HG03378 (cell line): Measurements from ENCODE around the gene AASS.
"Not testable (repeated sequence)": the region's sequence is repeated elsewhere in the genome, so short reads cannot be mapped to it uniquely, and the experiment has no call there.

Source experiments
- ATAC-seq: cut with Tn5 transposase; IDR thresholded peaks from one replicate; pipeline ENCODE4 v1.9.1; 2021; ENCODE audit warnings: mild to moderate bottlenecking, moderate library complexity; ENCODE audit not compliant: unreplicated experiment

Gene AASS

DNA sequence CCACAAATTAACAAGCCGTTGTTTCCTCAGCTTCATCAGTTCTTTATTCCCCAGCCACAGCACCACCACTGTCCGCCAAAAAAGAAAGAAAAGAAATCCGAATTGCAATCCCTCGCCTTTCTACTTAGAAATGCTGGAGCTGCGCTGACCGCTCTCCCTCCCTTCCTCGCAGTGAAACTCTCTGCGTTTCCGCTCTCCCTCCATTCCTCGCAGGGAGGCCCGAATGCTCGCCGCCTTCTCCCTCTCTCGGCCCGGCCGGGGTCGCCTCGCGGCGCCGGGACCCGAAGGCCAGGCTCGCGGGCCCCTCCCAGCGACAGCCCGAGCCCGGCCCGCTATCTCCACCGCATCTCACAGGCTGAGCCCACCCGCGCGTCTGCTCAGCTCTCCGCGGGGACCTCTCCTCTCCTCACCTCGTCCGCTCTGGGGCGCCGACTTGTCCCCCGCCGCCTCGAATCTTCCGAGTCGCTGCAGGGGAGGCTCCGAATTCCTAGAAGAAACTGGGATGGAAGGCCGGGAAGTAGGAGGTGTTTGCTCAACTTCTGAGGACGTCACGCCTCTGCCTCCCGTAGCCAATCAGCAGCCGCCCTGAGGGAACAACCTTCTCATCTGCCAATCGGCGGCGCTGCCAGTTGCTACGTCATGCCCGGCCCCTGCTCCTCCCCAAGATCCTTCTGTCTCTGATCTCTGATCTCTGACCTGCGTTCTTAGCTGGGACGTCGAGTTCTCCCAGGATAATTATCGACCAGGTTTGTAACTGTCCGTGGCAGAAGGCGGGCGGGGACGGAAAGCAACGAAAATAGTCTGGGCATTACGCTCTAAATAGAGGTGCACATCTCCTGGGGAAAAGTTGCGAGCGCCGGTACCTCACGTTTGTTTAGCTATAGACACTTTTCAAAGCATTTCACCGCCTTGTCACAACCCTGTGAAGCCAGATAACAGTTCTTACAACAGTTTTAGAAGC lies at the start of gene AASS:
Gene AASS, minus strand, starts transcription at position 499 of the 961 bp plus-strand sequence. CDS start 10,523 bp downstream, outside the sequence.
- peak; percentile 100 for ATAC-seq

DNA sequence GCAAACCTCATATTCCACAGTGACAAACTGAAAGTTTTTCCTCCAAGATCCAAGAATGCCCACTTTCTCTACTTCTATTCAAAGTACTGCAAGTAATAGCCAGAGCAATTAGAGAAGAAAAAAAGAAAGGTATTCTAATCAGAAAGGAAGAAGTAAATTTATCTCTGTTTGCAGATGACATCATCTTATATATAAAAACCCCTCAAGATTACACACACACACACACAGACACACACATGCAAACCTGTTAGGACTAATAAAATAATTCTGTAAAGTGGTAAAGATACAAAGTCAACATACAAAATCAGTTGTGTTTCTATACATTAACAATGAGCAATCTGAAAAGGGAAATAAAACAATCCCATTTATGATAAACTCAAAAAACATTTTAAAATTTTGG lies 44.7 kb upstream of the AASS start:
- ATAC-seq = no peak

DNA sequence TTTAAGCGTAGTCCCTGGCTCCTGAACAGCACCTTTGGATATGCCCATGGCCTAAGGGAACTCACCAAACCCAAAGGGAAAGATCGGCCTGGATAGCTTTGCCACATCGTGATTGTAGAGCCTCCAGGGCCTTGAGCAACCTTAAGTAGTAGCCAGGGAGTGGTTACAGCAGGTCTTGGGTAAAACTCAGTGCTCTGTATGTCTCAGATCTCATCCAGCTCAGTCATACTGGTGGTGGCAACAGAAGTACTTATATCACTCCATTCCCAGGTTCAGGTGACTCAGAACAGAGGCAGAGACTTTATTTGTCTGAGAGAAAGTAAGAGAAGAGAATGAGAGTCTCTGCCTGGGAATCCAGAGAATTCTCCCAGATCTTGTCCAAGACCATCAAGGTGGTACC lies 39.1 kb upstream of the AASS start:
- no peak for ATAC-seq

DNA sequence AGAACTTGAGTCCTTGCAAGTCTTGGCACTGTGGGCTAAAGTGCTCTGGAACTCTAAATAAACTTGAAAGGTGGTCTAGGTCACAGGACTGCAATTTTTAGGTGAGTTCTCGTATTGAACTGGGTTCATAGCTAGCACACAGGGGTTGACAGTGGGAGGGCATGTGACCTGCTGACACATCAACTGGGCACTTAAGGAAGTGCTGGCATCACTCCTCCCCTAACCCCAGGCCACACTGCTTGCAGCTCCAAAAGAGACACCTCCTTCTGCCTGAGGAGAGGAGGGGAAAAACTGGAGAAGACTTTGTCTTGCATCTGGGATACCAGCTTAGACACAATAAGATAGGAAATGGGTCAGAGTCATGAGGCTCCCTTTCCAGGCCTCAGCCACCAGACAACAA lies 38.0 kb upstream of the AASS start:
- no peak for ATAC-seq

DNA sequence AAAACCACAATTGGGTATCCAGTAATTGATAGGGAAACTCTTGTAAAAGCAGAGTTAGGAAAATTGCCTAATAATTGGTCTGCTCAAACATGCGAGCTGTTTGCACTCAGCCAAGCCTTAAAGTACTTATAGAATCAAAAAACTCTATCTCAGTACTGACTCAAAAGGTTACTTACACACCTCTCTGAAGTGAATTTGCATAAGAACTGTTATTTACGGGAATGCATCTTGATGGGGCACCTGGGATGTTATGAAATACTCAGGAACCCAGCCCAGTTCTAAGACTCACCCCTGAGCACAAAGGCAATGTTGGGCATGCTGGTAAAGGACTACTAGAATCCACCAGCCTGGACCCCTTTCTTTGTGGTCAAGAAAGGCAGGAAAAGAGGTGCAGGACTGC lies 28.1 kb upstream of the AASS start:
- not testable (repeated sequence) for ATAC-seq

DNA sequence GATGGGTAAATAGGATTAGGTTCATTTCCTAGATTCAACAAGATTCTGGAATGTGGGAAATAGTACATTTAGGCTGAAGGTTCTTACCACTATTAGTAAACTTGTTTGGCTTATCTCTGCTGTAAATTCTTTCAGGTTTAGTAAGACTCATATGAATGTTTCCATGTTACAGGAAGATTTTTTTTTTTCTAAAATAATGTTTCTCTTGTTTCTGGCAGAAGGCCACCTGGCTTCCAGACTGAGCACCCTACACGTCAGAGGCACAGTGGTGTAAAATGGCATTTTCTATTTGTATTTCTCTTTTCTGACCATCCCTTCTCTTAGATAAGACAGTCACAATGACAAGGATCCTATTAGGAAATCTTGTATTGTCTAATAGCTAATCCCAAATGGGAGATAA lies 22.7 kb upstream of the AASS start:
- no peak for ATAC-seq

DNA sequence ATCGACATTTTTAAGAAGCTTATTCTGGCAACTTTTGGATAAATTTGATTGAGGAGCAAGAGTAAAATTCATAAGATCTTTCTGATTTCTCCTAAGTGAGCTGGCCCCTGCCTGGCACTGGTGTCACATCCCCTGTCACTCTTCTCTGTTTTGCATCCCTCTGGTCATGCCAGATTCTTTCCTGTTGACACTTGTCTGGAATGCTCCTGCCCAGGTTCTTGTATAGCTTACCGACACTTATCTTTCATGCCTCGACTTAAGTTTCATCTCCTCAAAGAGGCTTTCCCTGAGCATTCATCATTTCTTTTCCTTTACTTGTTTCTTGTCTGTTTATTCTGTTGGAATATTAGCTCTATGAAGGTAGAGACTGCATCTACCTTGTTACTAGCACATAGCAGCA lies 22.2 kb upstream of the AASS start:
- ATAC-seq = no peak

DNA sequence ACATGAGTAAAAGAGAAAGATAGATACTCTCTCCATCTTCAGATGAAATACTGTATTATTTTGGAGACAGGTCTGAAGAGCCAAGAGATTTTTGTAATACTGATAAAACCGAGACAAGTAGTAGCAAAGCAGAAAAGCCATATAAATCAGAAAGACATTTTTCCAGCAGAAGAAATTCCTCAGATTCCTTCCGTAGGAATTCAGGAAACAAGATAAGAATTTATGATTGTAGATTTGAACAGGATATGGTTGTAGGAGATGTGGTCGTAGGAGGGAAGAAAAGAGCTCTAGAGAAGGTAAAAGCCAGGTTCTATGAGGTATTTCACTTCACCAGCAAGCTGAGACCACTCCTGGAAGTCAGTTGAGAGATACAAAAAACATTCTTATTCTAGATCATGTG lies 17.6 kb upstream of the AASS start:
- ATAC-seq = no peak

DNA sequence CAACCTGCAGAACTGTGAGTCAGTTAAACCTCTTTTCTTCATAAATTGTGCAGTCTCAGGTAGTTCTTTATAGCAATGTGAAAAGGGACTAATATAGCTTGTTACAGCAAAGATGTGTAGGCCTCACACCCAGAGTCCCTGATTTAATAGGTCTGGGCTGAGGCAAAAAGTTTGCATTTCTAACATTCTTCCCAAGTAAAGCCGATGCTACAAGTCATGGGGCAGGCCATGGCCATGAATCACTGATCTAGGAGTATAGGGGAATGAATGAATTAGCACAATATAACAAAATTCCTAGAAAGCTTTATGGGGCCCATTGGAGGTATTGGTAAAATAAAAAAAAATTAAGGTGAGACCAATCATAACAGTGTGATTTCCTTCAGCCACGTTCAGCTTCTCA lies 11.5 kb upstream of the AASS start:
- ATAC-seq = no peak

DNA sequence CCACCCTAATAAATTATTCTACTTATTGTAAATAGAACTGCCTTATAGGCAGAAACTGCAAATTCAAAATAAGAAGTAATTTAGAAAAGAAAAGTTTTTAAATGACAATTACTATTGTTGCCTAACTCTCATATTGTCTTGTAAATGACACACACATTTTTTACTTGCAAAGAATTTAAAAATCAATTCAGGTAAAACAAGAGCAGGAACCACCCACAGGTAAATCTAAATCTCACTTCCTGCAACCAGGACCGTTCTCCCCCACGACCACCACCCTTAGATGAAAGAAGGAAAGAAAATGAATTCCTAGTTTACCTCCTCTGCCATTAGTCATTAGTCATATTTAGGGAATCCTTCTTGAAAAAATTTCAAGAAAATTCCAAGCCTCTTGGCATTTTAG lies 4.8 kb upstream of the AASS start:
- ATAC-seq = no peak

DNA sequence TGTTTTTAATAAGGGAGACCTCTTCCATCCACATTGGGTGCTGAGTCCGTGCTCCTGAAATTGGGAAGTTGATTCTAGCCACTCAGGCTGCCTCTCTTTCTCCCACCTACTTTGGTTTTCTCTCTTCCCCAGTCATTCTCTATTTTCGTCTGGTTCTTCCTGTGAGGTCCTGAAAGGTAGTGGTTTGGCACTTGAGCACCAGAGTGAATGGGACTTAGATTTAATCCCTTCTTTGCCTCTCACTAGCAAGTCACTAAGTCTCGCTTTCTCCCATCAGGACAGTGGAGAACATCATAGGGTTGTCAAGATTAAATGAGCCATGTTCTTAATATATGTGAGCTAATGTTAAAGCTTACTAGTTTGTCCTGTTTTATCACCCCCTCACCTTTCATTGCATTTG lies 4.0 kb upstream of the AASS start:
- no peak for ATAC-seq

DNA sequence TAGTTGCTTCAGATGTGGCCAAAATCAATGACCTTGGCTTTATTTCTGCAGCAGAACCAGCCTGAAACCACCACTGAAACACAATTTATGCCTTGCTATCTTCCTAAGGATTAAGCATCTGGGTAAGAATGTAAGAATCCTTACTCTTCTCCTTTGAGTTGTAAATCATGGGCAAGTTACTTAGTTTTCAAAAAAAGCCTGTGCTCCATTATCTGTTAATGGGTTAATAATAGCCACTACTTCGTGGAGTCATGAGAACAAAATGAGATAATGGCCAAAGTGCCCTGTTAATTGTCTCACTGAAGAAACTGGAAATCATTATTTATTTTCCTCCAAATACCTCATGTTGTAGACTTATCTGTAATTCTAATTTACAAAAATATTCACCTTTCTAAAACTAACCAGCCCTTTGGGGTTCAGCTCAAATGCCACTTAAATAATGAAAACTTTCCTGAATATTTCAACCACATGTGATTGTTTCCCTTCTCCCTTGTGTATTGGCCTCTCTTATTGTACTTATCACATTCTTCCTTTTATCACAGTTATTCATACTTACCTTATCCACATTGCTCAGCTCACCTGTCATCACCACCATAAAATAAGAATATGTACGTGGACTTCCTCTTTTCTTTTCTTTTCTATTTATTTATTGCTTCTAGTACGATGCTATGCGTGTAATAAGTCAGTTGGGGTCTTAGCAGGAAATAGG lies 2.0 kb upstream of the AASS start:
- no peak for ATAC-seq

DNA sequence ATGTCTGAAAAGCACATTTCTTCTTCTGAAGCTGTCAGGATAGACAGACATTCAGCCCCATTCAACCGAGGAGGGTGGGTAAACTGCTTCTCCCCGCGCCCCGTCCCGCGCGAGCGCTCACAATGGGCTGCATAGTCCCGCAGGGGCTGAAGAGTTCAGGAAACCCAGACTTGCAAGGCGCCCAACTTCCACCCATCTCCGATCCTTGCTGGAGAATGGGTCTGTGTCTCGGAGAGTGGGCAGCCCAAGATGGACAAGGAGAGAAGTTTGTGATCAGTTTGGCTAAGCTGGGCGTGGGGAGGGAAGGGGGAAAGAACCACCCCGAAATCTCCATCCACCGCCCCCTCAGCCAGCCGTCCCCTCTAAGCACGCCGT lies 686 bp downstream of the AASS start:
- no peak for ATAC-seq

DNA sequence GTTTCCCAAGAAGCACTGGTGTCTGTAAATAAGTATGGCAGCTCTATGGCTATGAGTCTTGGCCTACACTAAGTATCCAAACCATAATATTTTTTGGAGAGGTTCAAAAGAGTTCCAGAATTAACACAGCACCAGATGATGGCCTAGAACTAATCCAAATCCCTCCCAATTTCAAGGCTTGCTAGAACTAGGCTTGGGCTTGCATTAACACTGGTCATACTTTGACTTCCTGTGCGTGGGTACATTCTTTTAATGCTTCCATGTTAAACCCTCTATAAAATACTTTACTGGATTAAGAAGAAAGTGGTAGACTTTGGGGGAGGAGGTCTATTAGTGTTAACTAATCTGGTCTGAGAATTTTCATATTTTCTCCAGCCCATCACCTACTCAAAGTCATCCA lies 3.1 kb downstream of the AASS start:
- no peak for ATAC-seq

DNA sequence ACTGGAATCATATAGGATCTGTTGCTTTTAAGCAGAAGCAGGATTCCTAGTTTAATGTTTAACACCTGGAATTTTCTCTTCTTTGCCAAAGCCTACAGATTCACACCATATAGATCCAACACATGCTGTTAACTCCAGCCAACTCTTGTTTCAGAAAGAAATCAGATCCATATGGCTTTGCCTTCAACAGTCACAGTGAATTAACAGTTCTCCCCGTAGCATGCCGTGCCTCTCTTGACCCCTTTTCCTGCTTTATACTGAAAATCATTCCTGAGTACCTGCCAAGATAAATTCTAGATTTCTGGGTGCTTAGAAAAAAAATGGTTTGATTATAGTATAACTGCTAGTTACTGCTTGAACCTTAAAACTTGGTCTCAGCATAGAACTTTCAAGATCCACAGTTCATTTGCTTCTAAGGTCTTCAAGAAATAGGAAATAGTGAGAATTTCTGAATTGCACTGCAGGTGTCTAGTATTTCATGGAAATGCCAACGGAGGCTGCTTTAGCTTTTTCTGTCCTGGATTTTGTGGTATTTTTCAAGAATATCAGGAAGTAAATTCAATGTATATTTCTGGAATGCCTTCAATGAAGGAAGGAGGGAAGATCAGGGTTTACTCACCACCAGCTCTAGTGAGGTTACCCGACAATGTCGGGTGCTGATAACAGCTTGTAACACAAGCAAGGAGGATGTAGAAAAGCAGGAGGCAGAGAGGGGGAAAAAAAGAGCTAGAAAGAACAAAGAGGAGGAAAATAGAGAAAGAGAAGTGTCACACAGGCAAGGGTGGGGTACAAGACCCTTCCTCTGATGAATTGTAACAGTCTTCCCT lies 6.6 kb downstream of the AASS start:
- no peak for ATAC-seq

DNA sequence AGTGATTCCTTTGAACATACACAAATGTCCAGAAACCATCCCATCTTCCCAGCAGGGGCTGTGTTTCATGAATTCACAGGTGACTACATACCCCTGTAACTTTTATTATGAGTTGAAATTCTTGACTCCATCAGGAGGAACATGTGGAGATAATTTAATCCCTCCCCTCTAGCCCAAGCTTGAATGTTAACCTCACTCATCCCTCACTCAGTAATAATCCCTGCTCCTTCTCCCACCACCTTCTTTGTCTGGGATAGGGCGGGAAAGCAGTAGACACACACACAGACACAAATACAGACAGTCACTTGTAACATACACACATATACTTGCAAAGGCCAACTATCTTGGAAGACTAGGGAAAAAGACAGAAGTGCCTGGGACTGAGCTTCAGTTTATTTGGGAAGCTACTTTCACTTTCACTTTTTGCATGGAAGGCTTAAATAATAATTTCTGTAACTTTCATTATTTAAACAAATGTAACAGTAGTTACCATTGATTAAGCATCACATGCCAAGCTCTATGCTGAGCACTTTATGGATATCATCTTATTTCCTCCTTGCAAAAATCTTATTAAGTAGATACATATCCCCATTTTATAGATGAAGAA lies 7.3 kb downstream of the AASS start:
- no peak for ATAC-seq

DNA sequence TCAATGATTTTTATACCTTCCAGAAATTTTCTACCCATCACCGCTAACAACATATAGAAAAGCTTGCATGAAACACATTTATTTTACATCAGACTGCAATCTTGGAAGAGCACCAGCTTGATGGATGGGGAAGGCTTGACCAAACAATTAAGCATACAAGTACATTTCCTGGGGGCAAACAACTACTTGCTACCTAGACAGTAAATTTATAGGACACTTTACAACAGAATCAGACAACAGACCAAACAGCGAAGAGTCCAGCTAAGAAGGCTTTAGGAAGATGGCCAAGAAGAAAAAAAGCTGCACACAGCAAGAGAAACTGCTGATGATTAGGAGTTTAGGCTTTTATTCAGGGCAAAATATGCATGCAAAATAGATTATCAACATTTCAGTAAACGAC lies 8.0 kb downstream of the AASS start:
- no peak for ATAC-seq

DNA sequence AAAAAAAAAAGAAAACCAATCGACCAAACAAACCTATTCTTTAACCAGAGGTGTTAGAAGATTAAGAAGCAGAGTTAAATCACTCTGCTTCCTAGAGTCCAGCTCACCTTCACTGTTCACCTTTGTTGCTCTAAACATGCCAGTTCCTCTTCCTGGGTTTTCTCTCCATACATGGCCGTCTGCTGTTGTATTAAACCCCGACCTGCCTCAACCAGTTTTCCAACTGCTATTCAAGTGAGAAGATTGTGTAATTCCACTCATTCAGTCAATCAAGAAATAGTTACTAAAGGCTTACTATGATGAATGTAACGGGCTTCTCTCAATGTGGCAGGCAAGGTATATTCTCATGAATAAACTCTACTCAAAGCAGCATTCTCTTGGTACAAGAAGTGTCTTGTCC lies 8.8 kb downstream of the AASS start:
- no peak for ATAC-seq

DNA sequence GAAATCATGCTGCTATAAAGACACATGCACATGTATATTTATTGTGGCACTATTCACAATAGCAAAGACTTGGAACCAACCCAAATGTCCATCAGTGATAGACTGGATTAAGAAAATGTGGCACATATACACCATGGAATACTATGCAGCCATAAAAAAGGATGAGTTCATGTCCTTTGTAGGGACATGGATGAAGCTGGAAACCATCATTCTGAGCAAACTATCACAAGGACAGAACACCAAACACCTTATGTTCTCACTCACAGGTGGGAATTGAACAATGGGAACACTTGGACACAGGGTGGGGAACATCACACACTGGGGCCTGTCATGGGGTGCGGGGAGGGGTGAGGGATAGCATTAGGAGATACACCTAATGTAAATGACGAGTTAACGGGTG lies 9.3 kb downstream of the AASS start:
- ATAC-seq = not testable (repeated sequence)

DNA sequence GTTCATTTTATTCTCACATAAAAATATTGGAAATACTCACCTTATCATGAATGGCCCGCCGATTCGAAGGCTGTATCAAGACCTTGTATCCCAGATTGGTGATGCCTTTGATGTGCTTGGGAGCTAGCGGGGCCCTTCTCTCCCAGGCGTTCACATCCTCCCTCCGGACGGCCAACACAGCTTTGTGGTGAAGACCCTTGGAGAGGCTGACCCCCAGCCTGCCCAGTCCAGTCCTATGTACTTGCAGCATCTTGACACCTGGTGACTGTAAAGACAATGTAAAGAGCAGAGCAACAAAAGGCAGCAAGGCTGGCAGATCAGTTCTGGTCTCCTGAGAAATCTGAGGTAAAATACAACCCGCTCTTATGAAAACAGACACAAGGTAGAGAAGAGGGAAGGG lies 10.6 kb downstream of the AASS start:
- no peak for ATAC-seq

DNA sequence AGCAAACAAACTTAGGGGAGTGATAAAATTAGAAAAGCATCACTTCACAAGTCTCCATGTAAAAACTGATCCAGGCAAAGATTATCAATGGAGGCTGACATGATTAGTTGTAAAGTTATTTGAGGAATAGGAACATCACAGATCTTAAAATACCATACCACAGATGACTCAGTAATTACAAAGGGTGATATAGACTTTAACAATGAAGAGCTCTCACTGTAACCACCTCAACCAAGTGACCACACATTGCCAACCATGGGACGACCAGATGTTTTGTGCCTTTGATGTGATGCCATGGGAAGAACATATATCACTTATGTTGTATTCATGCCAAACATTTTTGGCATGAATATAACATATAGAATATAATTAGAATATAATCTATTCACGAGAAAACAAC lies 11.7 kb downstream of the AASS start:
- no peak for ATAC-seq
